Right hindlimb (tissue), 1 donor: Measurements from ENCODE around the gene PTMS.

Experiments used
- DNase-seq: peaks from one replicate; pipeline ENCODE4 v3.0.0-alpha.2; 2018

PTMS gene

GRCh38 chr12:6752921-6753771 is 13.0 kb upstream of the PTMS start, which contains the start of gene MLF2:
MLF2 (minus strand) TSS chr12:6753141; CDS start chr12:6752334, 807 bp downstream.
- DNase-seq, result peak; percentile 99

GRCh38 chr12:6753772-6754356 is 12.3 kb upstream of the PTMS start:
- DNase-seq, result no peak

GRCh38 chr12:6754411-6754810 is 11.8 kb upstream of the PTMS start:
- DNase-seq, result no peak

- DNase-seq, result peak; percentile 14
Observed at GRCh38 chr12:6757028-6757690, 9.0 kb upstream of the PTMS start.

- peak; percentile 15 for DNase-seq
Observed at GRCh38 chr12:6758506-6759095, 7.6 kb upstream of the PTMS start.

- DNase-seq, result no peak
Observed at GRCh38 chr12:6759741-6760140, 6.4 kb upstream of the PTMS start.

- no peak for DNase-seq
Observed at GRCh38 chr12:6763380-6763779, 2.8 kb upstream of the PTMS start.

GRCh38 chr12:6764011-6764828 is 1.9 kb upstream of the PTMS start:
- DNase-seq, result peak; percentile 98

GRCh38 chr12:6765048-6765633 is 1.0 kb upstream of the PTMS start:
- DNase-seq, result no peak

- peak; percentile 89 for DNase-seq
Observed at GRCh38 chr12:6766651-6767349, 637 bp downstream of the PTMS start.

GRCh38 chr12:6767353-6768319 is 1.5 kb downstream of the PTMS start:
- peak; percentile 44 for DNase-seq

- DNase-seq, result peak; percentile 49
Observed at GRCh38 chr12:6768437-6768914, 2.3 kb downstream of the PTMS start.

GRCh38 chr12:6768990-6769389 is 2.8 kb downstream of the PTMS start:
- DNase-seq, result peak; percentile 78

GRCh38 chr12:6769666-6770065 is 3.5 kb downstream of the PTMS start:
- no peak for DNase-seq

GRCh38 chr12:6770094-6770493 is 3.9 kb downstream of the PTMS start:
- no peak for DNase-seq

- no peak for DNase-seq
Observed at GRCh38 chr12:6770600-6770999, 4.4 kb downstream of the PTMS start.

GRCh38 chr12:6771091-6771495 is 4.9 kb downstream of the PTMS start:
- no peak for DNase-seq

GRCh38 chr12:6771509-6772330 is 5.6 kb downstream of the PTMS start:
- no peak for DNase-seq

- no peak for DNase-seq
Observed at GRCh38 chr12:6772331-6772695, 6.2 kb downstream of the PTMS start, which contains the start of gene LAG3. LAG3 (plus strand) TSS chr12:6772520; CDS start chr12:6772853, 333 bp downstream.
